Esophagus squamous epithelium (tissue), 5 donors: ENCODE results near the gene NR1H3. TPM values are rescaled to one million over a fixed set of nuclear protein-coding genes. Genes with fewer than 3 reads are reported as not detected.

Source experiments
- DNase-seq: peaks from one replicate; lab custom pipeline; 2025; lab: John Stamatoyannopoulos, UW
- H3K27ac ChIP-seq, 4 donors: fragments of 200-600 bp; sonication (generic); one replicate each; pipeline ENCODE4 v1.5.1; 2016 to 2019; ENCODE audit warnings: mild to moderate bottlenecking in 1 of 4
- H3K27me3 ChIP-seq, 4 donors: fragments of 200-600 bp; sonication (generic); 1 replicate in 3 of 4; 2 replicates in 1 of 4; pipeline versions ENCODE4 v1.5.1 to v1.6.0; 2017 to 2021; ENCODE audit warnings: antibody characterized with exemption in 1 of 4
- H3K36me3 ChIP-seq, 3 donors: fragments of 200-600 bp; sonication (generic); one replicate each; pipeline ENCODE4 v1.5.1; 2016 to 2019
- H3K4me1 ChIP-seq, 3 donors: fragments of 200-600 bp; sonication (generic); one replicate each; pipeline ENCODE4 v1.5.1; 2017 to 2019
- H3K4me3 ChIP-seq, 4 donors: fragments of 200-600 bp; sonication (generic); 1 replicate in 3 of 4; 2 replicates in 1 of 4; pipeline ENCODE4 v1.5.1; 2016 to 2019; ENCODE audit warnings: mild to moderate bottlenecking in 2 of 4, moderate library complexity in 1 of 4
- H3K9me3 ChIP-seq, 3 donors: fragments of 200-600 bp; sonication (generic); one replicate each; pipeline ENCODE4 v1.5.1; 2016 to 2019
- POLR2A ChIP-seq, 4 donors: fragments of 450-650 bp; IDR thresholded peaks; one replicate each; pipeline ENCODE4 v1.6.1; 2017; ENCODE audit warnings: antibody characterized with exemption in 4 of 4, mild to moderate bottlenecking in 4 of 4, moderate library complexity in 3 of 4
- WGBS, 2 donors: methylation state at CpG; one replicate each; pipeline ENCODE4 v1.1.5; 2018; 5-methylcytosine and 5-hydroxymethylcytosine counted together
- intact Hi-C: fragments of 100-400 bp; cut with DNase I; formaldehyde crosslinking; loops from one replicate; pipeline ENCODE4 v1.15.0; 2022
- total RNA-seq, 4 donors: library from RNA; depleted of rRNA; stranded (reverse); fragments of >200 nt; gene quantifications; one replicate each; pipeline ENCODE4 v1.1.0, GENCODE V29; 2016
- TF ChIP-seq, protein P1 (sequence below), 6 experiments: fragments of 450-650 bp in 4 of 6; fragments of 200-600 bp in 2 of 6; sonication (generic) in 2 of 6; IDR thresholded peaks; one replicate each; pipeline ENCODE4 v1.5.1; 2016 to 2019; ENCODE audit warnings: antibody characterized with exemption in 6 of 6, mild to moderate bottlenecking in 4 of 6, moderate library complexity in 4 of 6
- donor health status: DM: yes; HTN: yes; CAD: no.

NR1H3 gene
- total RNA-seq, 4 donors from 2014 or later, result 2.4 to 24.8 (median 12.5) TPM

DNA sequence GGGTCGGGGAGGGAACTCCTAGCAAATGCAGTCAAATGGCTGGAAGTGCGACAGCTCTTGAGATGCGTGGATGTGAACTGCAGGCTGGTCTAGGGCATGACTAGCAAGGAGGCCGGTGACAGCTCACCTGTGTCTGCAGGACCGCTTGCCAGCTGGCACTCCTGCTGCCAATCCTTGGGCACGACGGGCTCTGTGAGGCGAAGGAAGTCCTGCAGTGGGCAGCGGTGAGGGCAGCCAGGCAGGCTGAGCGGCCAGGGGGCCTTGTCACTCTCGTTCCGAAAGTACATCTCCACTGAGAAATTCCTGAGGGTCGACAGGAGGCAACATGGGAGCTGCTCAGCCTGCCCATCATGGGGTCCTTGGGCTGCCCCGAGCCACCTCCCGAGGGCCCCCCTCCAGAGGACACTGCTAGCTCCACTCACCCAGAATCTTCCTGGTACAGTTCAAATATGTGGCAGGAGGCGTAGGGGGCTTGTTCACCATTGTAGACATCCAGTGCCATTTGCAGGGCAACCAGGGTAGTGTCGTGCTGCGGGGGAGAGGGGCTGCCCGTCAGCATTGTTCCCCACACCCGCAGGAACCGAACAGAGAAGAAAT, 15.1 kb upstream of the NR1H3 start:
- H3K27ac ChIP-seq, result peak overlapping the region in 3 of 4 donors; percentile 14 to 36 (median 36)
- TF ChIP-seq POLR2A (IDR thresholded peaks at IDR 0.05), result no peak
- TF ChIP-seq, protein P1, sequence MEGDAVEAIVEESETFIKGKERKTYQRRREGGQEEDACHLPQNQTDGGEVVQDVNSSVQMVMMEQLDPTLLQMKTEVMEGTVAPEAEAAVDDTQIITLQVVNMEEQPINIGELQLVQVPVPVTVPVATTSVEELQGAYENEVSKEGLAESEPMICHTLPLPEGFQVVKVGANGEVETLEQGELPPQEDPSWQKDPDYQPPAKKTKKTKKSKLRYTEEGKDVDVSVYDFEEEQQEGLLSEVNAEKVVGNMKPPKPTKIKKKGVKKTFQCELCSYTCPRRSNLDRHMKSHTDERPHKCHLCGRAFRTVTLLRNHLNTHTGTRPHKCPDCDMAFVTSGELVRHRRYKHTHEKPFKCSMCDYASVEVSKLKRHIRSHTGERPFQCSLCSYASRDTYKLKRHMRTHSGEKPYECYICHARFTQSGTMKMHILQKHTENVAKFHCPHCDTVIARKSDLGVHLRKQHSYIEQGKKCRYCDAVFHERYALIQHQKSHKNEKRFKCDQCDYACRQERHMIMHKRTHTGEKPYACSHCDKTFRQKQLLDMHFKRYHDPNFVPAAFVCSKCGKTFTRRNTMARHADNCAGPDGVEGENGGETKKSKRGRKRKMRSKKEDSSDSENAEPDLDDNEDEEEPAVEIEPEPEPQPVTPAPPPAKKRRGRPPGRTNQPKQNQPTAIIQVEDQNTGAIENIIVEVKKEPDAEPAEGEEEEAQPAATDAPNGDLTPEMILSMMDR (IDR thresholded peaks at IDR 0.05), result no peak
- 75 to 89% methylated on average over 9 to 13 of the region's 21 CpGs for WGBS, 2 donors
- H3K36me3 ChIP-seq, result peaks cover 37 to 98% (median 47%) of the 10 kb centered on the region in 3 donors
- H3K4me1 ChIP-seq, result peaks cover 5 to 36% (median 13%) of the 10 kb centered on the region in 3 donors
- intact Hi-C loops, result no loop called here
- no peaks in the 10 kb centered on the region for H3K27me3 ChIP-seq
- DNase-seq, result no peak
- H3K4me3 ChIP-seq, result no peak overlapping the region
- no peaks in the 10 kb centered on the region for H3K9me3 ChIP-seq

DNA sequence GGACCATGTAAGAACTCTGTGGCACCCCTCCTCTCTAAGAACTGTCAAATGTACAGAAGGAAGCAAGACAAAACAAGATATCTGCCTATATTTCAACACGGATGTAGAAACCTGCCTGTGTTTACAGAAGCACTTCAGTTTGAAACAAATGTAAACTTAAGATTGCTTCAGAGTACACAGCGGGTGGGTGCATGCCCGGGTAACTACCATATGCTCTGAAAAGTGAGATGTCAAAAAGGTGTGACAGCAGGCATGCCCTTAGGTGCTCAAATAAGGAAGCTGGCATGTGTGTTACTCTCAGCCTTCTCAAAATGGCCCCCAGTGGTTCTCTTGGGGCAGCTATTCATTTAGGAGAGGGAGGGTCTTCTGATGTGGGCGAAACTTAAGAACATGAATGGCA, 14.3 kb upstream of the NR1H3 start:
- Histone ChIP-seq H3K9me3 (no peaks in the 10 kb centered on the region), H3K36me3 (peaks cover 37 to 90% (median 41%) of the 10 kb centered on the region in 3 donors), H3K27ac (peak overlapping the region in 3 of 4 donors; percentile 36 to 51 (median 37)), H3K4me3 (no peak overlapping the region), H3K4me1 (peaks cover 10 to 43% (median 19%) of the 10 kb centered on the region in 3 donors), H3K27me3 (no peaks in the 10 kb centered on the region)
- no peak for DNase-seq
- TF ChIP-seq, protein P1 (IDR thresholded peaks at IDR 0.05), result no peak
- TF ChIP-seq POLR2A (IDR thresholded peaks at IDR 0.05), result no peak
- intact Hi-C loops, result no loop called here
- WGBS, 2 donors, result 30 to 33% methylated on average over 4 of the region's 4 CpGs

DNA sequence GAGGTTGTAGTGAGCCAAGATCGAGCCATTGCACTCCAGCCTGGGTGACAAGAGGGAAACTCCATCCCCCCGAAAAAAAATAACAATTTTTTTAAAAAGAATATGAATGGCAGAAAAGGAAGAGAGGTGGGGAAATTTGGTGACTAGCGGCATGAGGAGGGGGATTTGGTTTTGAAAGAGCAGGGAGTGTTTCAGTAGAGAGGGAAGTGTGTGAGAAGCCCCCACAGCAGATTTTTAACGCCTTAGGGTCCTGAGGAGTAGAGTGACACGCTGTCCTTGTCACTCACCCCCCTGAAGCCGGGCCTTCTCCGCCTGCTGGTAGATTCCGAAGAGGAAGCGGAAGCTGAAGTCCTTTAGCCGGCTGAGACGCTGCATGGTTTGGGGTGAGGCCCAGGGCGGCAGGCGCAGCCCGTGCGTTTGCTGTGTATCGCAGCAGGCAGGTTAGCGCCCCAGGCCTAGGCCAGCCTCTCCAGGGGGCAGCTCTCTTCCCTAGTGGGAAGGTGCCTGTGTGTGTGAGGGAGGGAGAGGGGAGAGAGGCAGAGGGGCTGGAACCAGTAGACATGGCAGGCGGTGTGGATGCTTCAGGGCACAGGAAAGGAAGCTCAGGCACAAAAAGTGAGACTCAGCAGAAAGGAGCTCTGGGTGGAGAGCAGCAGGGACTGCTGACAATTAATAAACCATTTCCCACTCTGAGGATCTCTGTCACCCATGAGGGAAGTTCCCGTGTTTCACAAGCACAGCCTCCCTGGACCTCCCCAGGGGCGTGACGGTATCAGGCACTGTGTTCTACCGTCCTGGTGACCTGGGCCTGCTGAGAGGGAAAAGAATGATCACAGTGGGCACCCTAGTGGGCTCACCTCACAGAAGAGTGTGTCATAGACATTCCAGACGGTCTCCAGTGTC, 13.1 kb upstream of the NR1H3 start:
- Histone ChIP-seq H3K27ac (peak overlapping the region in 2 of 4 donors; percentile 47 to 51), H3K4me3 (no peak overlapping the region), H3K4me1 (peaks cover 16 to 49% (median 23%) of the 10 kb centered on the region in 3 donors), H3K9me3 (no peaks in the 10 kb centered on the region), H3K36me3 (peaks cover 31 to 78% (median 31%) of the 10 kb centered on the region in 3 donors), H3K27me3 (no peaks in the 10 kb centered on the region)
- no peak for DNase-seq
- TF ChIP-seq POLR2A (IDR thresholded peaks at IDR 0.05), result no peak
- WGBS, 2 donors, result 87 to 89% methylated on average over 14 to 20 of the region's 23 CpGs
- intact Hi-C loops, result no loop called here

DNA sequence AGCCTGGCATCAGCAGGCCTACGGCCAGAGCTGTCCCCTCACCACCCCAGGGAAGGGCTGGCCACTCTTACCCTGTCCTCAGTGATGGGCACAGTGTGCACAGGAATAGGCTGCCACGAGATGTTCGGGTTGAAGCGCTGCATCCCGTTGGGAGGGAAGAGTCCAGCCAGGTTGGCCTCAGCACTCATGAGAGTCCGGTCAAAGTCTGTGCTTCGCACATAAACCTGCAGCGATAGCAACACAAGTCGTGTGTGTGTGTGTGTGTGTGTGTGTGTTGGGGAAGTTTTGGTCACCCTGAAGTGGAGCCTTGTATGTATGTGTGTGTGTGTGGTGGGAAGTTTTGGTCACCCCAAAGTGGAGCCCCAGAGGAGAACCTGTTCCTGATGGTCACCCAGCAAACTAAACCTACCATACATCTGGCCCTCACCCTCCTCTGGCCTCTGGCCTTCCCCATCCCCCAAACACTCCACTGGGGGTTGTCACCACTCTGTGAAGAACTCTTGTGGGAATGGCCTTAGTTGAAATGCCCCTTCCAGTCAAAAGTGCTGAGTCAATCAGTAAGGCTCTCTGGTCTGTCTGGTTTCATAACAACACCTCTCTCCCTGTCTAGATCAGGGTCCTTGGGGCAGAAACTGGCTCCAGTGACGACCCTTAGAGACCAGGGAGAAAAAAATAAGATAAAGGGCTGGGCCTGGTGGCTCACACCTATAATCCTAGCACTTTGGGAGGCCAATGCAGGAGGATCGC, 12.0 kb upstream of the NR1H3 start:
- WGBS, 2 donors, result 84 to 90% methylated on average over 2 to 11 of the region's 11 CpGs
- no peak for DNase-seq
- intact Hi-C loops, result no loop called here
- Histone ChIP-seq H3K4me1 (peaks cover 19 to 54% (median 25%) of the 10 kb centered on the region in 3 donors), H3K27ac (peak overlapping the region in 1 of 4 donors; percentile 47), H3K4me3 (no peak overlapping the region), H3K27me3 (no peaks in the 10 kb centered on the region), H3K9me3 (no peaks in the 10 kb centered on the region), H3K36me3 (peaks cover 20 to 67% (median 27%) of the 10 kb centered on the region in 3 donors)
- TF ChIP-seq, protein P1 (IDR thresholded peaks at IDR 0.05), result no peak
- no peak for TF ChIP-seq POLR2A (IDR thresholded peaks at IDR 0.05)

DNA sequence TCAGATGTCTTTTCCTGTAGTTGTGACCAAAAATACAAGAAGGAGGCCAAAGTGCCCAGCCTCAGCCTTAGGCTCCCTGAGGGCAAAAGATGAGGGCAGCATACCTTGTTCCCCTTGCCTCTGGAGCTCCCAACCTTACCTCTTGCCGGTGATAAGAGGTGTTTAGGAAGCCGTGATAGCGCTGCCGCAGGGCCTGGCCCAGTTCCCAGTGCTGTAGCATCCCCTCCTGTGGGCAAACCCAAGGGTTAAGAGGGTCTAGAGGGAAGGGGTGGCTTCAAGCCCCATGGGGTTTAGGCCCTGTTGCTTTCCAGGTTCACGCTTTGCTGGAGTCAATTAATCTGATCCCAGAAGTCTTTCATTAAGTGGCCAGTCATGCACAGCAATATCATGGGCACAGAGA, 10.3 kb upstream of the NR1H3 start:
- TF ChIP-seq, protein P1 (IDR thresholded peaks at IDR 0.05), result no peak
- no peak for TF ChIP-seq POLR2A (IDR thresholded peaks at IDR 0.05)
- H3K9me3 ChIP-seq, result no peaks in the 10 kb centered on the region
- peaks cover 19 to 48% (median 25%) of the 10 kb centered on the region in 3 donors for H3K4me1 ChIP-seq
- no peaks in the 10 kb centered on the region for H3K27me3 ChIP-seq
- WGBS, 2 donors, result 87 to 100% methylated on average over 1 to 3 of the region's 5 CpGs
- no peak overlapping the region for H3K27ac ChIP-seq
- DNase-seq, result no peak
- intact Hi-C loops, result no loop called here
- peak overlapping the region in 3 of 4 donors; percentile 77 to 85 (median 79) for H3K4me3 ChIP-seq
- H3K36me3 ChIP-seq, result peaks cover 18 to 50% (median 18%) of the 10 kb centered on the region in 3 donors
